Measurements from ENCODE around the gene WRNIP1.

The WRNIP1 gene

DNA sequence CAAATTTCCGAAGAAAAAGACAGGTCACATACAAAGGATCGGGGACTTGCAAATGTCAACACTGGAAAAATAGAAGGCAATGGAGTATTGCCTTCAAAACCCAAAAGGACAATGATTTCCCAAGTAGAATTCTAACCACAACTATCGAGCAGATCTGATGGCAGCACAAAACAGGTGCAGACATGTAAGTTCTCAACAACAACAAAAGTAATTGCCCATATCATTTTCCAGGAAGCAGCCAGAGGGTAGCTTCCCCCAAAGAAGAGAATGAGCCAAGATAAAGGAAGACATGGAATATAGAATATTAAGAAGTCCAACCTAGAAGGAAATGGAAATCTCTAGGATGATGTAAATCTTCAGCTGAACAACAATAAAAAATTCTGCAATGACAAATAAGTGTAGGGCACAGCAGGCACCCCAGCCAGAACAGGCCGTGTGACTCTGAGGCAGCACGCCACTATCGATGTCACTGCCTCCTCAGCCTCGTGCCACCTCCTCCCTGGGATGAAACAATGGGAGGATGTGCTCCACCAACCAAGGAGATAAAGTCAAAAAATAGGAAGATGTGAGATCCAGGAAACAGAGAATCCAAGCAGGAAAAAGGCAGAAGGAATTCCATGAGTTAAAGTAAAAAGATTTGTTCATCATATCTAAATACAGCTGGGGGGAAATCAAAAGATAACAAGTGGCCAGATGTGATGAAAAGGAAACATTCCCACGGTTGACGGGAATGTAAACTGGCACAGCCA, 42.3 kb downstream of the WRNIP1 start:
- DNase-seq (ENCODE audit: low spot score) = no peak

DNA sequence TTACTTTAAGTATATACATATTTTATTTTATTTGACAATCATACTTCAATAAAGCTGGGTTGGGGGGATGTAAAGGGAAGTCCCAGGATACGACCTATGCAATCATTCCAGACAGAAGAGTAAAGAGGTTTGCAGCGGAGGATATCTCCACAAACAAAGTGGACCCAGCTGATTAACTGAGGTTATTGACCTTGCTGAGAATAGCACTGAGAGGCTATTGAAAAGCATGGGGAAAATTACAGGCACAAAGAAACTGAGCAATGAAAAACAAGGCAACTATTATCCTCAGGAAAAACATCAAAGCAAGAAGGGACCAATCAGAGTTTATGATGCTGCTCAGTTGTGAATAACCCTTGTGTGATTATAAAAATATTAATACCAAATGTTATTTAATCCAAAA, 43.8 kb downstream of the WRNIP1 start:
- no peak for DNase-seq (ENCODE audit: low spot score)

DNA sequence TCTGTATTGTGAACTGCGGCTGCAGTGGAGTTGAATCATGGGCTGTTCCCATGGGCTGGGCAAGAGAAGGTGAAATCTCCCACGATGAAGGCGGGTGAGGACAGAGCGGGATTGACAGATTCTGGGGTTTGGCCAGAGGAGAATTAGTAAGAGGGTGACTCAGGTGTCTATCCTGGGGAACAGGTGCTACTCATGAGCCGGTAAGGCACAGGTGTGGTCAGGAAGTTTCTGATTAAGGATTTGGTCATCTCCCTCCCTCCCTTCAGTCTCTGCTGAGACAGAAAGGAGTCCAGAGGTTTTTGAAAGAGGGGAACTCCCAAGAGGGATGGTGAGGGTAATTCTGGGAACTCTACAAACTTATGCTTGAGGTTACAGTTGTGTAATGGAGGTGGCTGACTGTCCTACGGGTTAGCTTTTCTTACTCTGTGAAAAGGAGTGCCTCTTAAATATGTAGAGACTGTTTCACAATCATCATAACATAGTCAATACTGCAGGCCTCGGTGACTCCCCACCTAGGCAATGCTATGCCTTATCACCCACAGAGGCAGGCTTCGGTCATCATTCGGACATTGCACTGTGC, 45.0 kb downstream of the WRNIP1 start:
- DNase-seq (ENCODE audit: low spot score) = peak; percentile 84

DNA sequence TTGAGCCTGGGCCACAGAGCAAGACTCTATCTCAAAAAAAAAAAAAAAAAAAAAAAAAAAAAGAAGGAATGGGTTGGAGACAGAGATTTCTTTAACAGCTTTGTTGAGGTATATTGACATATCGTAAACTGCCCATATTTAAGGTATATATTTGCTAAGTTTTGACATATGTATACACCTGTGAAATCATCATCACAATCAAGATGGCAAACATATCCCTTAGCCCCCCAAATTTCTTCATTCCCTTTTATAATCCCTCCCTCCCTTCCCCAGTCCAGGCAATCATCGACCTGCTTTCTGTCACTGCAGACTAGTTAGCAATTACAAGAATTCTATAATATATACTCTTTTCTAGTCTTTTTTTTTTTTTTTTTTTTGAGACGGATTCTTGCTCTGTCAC, 47.5 kb downstream of the WRNIP1 start:
- no peak for DNase-seq (ENCODE audit: low spot score)

GRCh38 chr6:2816158-2816557, 51.0 kb downstream of the WRNIP1 start:
- DNase-seq (ENCODE audit: low spot score) = no peak

DNA sequence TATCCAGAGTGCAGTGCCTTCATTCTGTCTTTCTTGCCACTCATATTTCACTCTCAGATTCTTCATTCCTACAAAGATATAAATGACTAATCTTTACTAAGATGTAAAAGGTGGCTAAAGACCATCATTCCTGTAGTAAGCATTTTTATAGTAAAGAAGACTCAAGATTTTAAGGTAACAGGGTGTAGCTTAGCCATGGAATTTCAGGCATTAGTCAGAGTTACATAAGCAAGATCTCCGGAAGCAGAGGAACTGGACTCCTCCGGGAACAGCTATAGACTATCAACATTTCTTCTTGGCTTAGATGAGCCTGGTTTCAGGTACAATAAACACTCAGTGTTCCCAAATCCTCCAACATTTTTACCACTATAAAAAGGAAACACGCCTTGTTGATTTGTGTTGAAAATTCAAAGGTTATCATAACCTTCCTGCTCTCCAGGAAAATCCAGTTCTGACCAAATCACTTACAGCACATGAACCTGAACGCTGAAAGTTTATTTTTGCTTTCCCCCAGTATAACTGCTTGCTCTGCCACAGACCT, 52.8 kb downstream of the WRNIP1 start:
- DNase-seq (ENCODE audit: low spot score) = peak; percentile 63

DNA sequence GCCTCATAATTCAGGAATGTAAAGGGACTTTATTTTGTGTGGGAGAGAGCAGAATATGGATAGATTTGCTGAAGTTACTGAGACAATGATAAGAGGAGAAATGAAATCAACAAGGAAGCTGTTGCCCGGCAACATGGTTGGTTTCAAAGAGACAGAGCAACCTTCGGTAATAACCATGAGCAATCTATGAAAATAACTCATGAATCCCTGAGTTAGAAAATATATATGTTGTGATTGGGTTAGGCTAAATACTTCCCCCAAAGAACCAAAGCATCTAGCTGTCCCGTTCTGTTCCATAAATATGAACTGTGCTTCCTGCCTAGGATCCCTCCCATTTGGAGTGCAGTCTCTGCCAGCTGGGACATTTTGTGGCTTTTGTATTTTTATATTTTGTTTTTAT, 53.4 kb downstream of the WRNIP1 start:
- DNase-seq (ENCODE audit: low spot score) = peak; percentile 22

DNA sequence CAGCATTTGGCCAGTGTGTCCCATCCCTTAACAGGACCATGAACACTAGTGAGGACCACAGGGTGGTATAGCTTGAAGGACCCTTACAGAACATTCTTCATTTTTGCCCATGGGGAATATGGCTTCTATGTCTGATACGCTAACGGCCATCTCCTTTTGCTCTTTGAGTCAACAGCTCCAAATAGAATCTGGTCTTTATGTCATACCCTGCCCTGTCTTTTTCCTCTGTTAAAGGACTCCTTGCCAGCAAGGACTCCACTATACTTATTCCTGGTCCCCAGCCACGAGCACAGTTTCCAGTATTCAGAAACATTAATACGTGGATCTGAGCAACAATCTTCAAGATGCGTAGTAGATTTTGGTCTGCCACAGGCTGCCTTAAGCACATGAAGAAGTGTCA, 53.9 kb downstream of the WRNIP1 start:
- DNase-seq (ENCODE audit: low spot score) = no peak

GRCh38 chr6:2819978-2820377, 54.8 kb downstream of the WRNIP1 start:
- DNase-seq (ENCODE audit: low spot score) = no peak

DNA sequence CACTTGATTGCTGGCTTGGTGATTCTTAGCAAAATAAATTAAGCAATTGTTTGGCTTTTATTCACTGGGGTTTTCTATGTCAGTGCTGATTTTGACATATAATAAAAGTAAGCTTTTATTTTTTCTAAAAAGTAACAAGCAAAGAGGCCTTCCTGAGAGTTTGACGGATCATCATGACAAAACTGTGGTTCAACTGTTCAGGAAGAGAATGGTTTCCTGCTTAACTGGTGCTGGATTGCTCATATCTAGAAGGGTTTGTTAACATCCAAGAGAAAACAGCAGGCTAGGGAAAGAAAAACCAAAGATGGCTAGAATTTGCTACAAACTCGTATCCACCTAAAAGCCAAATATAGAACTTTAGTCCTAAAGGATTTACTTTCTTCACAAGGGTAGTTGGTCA, 55.2 kb downstream of the WRNIP1 start:
- DNase-seq (ENCODE audit: low spot score) = no peak

- DNase-seq (ENCODE audit: low spot score) = no peak
These were observed 56.4 kb downstream of the WRNIP1 start for GRCh38 chr6:2821554-2821953.

DNA sequence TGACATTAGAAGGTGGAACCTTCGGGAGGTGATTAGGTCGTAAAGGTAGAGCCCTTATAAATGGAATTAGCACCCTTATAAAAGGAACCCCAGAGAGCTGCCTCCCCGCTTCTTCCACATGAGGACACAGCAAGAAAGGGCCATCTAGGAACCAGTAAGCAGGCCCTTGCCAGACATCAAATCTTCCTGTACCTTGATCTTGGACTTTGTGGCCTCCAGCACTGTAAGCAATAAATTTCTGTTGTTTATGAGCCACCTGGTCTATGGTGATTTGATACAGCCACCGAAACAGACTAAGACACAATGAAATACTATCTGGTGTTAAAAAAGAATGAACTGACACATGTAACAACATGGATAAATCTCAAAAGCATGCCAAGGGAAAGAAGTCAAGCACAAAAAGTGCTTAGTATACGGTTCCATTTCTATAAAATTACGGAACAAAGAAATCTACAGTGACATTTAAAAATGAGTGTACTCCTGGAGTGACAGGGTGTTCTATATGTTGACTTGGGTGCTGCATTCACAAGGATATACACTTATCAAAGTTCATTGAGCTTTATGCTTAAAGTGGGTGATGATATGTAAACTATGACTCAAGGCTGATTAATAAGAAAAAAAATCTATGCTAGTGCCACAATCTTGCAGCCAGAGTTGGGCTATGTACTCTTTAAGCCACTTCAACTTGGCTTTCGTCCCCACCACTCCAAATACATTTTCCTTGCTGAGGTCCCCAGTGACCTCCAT, 58.1 kb downstream of the WRNIP1 start:
- no peak for DNase-seq (ENCODE audit: low spot score)

DNA sequence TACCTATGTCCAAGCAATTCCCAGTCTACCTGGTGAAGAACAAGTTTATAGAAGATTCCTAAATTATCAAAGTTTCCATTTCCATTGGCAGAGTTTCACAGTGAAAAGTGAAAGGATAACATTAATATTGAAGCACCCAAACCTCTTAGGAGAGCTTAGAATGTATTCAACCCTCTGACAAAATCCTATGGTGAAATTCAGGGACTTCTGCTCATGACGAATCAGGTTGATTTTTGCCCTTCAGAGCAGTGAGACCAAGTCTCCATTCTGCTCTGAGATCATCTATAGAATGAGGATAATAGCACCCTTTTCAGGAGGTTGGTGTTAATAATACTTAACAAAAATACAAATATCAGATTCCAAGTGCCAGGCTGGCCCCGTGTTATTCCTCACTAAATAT, 60.9 kb downstream of the WRNIP1 start:
- DNase-seq (ENCODE audit: low spot score) = no peak

- DNase-seq (ENCODE audit: low spot score) = no peak
These were observed 61.9 kb downstream of the WRNIP1 start for GRCh38 chr6:2827142-2827541.

DNA sequence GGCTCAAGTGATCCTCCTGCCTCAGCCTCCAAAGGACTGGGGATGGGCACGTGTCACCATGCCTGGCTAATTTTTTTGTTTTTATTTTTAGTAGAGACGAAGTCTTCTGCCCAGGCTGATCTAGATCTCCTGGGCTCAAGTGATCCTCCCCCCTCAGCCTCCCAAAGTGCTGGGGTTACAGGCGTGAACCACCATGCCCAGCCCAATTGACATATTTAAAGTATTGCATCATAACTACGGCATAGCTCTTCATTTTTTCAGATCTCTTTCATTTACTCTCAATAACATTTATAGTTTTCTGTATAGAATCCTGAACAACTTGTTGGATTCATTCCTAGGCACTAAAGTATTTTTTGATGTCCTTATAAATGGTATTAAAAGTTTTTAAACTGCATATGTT, 63.4 kb downstream of the WRNIP1 start:
- no peak for DNase-seq (ENCODE audit: low spot score)

DNA sequence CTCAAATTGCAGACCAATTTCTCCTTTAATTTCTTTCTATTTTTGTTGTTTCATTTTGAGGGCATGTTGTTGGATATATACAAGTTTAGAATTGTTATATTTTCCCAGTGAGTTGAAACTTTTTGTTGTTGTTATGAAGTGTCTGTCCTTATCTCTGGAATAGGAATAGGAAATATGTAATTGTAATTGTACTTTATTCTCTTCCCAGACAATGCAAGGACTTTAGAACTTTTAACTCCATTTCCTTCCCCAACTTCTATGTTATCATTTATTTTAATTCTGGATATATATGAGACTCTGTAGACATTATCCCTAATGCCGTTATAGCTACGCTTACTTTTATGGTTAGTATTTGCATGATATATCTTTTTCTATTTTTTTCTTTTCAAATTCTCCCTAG, 64.1 kb downstream of the WRNIP1 start:
- no peak for DNase-seq (ENCODE audit: low spot score)

DNA sequence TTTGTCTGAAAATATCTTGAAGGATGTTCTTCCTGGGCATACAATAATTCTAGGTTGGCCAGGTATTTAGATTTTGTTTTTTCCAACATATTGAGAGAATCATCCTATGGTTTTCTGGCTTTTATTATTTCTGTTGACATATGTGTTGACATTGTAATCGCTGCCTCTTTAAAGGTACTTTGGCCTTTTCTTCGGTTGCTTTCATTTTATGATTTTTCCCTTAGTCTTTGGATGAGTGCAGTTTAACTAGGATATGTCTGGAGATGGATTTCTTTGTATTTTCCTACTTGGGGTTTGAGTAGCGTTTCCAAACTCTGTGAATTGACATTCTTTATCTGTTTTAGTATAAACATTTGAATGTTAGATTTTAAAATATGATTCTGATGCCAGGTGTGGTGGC, 65.0 kb downstream of the WRNIP1 start:
- no peak for DNase-seq (ENCODE audit: low spot score)

GRCh38 chr6:2831392-2831791, 66.2 kb downstream of the WRNIP1 start:
- no peak for DNase-seq (ENCODE audit: low spot score)

- no peak for DNase-seq (ENCODE audit: low spot score)
These were observed 69.1 kb downstream of the WRNIP1 start for GRCh38 chr6:2834262-2834661.

Measured in SW480 (cell line).